ENCODE measurements around the gene TTC13. TPM values are rescaled to one million over a fixed set of nuclear protein-coding genes. Genes with fewer than 3 reads are reported as not detected.
"Not testable (repeated sequence)": the region's sequence is repeated elsewhere in the genome, so short reads cannot be mapped to it uniquely, and the experiment has no call there.

TTC13 gene
- total RNA-seq, 1 donor from 2014 or later, result 15.5 TPM

GRCh38 chr1:230985711-230986110, 7.0 kb upstream of the TTC13 start:
- no peak for DNase-seq (ENCODE audit: low spot score in 2 of 2, unreplicated experiment in 2 of 2)
- Mint-ChIP-seq H3K27me3 (ENCODE audit: low read depth) (no peaks in the 10 kb centered on the region), H3K36me3 (peaks cover 1% of the 10 kb centered on the region), H3K27ac (no peak overlapping the region), H3K9me3 (no peaks in the 10 kb centered on the region), H3K4me3 (no peak overlapping the region), H3K4me1 (no peaks in the 10 kb centered on the region)
- TF ChIP-seq CTCF (IDR thresholded peaks at IDR 0.05; ENCODE audit: unreplicated experiment), result no peak

DNA sequence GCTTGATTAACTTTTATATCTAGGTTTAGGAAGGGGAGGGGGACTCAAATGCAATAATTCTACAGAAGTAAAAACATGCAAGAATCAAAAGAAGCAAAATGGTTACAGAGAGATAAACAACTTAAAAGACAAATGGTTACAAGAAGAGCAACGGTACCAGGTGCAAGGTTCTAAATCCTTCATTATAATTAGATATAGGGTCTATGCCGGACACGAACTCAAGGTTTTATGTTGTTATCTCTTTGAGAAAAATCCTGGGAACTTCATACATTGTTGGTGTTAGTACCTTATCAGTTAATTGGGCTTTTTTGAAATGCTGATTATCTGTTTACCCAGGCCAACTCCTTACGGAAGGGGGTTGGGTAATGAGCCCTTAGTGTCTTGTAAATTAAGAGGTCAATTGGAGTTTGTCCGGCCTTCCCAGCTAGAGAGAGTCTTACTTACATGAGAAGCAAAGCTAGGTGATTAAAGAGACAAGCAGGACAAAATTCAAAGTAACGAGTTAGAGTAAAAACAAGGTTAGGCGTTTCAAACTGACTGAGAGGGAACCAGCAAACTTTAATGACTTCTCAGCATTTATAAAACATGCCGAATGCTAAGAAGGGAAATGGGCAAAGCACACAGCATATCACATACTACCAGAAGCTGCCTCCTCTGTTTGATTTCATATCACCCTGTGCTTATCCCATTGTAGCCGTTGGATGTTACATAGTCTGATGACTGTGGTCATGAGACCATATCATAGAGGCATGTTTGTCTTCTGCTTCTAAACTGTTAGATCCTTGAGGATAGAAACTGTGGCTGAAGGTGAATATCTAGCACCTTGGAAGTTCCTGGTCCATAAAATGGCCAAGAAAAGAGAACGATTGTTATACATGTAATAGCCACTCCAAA, 6.2 kb upstream of the TTC13 start:
- H3K36me3 Mint-ChIP-seq; H3K27me3 Mint-ChIP-seq (ENCODE audit: low read depth); H3K4me3 Mint-ChIP-seq; DNase-seq (ENCODE audit: low spot score in 2 of 2, unreplicated experiment in 2 of 2); H3K4me1 Mint-ChIP-seq; H3K9me3 Mint-ChIP-seq; H3K27ac Mint-ChIP-seq: not testable (repeated sequence)

DNA sequence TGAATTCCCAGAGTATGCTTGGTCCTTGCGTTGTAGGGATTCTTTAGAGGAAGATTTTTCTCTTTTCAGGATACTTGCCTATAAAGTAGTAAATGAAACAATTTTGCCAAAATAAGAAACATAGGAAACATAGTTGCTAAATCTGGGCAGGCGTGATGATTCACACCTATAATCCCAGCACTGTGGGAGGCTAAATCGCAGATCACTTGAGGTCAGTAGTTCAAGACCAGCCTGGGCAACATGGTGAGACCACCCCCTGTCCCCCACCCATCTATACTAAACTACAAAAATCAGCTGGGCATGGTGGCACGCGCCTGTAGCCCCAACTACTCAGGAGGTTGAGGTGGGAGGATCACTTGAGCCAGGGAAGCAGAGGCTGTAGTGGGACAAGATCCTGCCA, 5.2 kb upstream of the TTC13 start:
- TF ChIP-seq CTCF (IDR thresholded peaks at IDR 0.05; ENCODE audit: unreplicated experiment), result no peak
- Mint-ChIP-seq H3K9me3 (no peaks in the 10 kb centered on the region), H3K27ac (no peak overlapping the region), H3K27me3 (ENCODE audit: low read depth) (no peaks in the 10 kb centered on the region), H3K36me3 (no peaks in the 10 kb centered on the region), H3K4me3 (no peak overlapping the region), H3K4me1 (peaks cover 15% of the 10 kb centered on the region)
- DNase-seq (ENCODE audit: low spot score in 2 of 2, unreplicated experiment in 2 of 2), result no peak

- Mint-ChIP-seq H3K36me3 (no peaks in the 10 kb centered on the region), H3K9me3 (no peaks in the 10 kb centered on the region), H3K4me3 (no peak overlapping the region), H3K27ac (no peak overlapping the region), H3K4me1 (peaks cover 17% of the 10 kb centered on the region), H3K27me3 (ENCODE audit: low read depth) (no peaks in the 10 kb centered on the region)
- no peak for TF ChIP-seq CTCF (IDR thresholded peaks at IDR 0.05; ENCODE audit: unreplicated experiment)
- DNase-seq (ENCODE audit: low spot score in 2 of 2, unreplicated experiment in 2 of 2), result no peak
Measured at GRCh38 chr1:230982696-230983095, 4.0 kb upstream of the TTC13 start.

DNA sequence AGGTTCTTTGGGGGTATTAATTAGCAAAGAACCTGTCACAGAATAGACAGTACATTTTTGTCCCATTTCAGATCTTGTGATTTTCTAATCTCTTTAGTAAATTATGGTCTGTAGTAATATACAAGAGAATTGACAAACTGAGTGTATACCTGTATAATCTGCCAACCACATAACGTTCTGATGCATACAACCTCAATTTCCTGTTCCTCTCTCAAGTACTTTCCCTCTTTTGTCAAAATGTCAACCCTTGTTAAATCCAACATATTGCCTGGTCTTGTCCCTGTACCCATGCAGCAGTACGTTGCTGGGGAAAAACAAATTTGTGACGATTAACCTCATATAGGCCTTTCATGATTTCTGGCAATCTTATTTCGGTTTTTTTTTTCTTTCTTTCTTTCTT, 1.3 kb upstream of the TTC13 start:
- Mint-ChIP-seq H3K9me3 (no peaks in the 10 kb centered on the region), H3K36me3 (no peaks in the 10 kb centered on the region), H3K4me3 (peak overlapping the region; percentile 99), H3K27ac (no peak overlapping the region), H3K4me1 (peaks cover 28% of the 10 kb centered on the region), H3K27me3 (ENCODE audit: low read depth) (no peaks in the 10 kb centered on the region)
- DNase-seq (ENCODE audit: low spot score in 2 of 2, unreplicated experiment in 2 of 2), result no peak
- TF ChIP-seq CTCF (IDR thresholded peaks at IDR 0.05; ENCODE audit: unreplicated experiment), result no peak

GRCh38 chr1:230979389-230979716, 692 bp upstream of the TTC13 start:
- Mint-ChIP-seq H3K4me3 (peak overlapping the region; percentile 99), H3K9me3 (no peaks in the 10 kb centered on the region), H3K36me3 (no peaks in the 10 kb centered on the region), H3K4me1 (peaks cover 28% of the 10 kb centered on the region), H3K27ac (peak overlapping the region; percentile 96), H3K27me3 (ENCODE audit: low read depth) (no peaks in the 10 kb centered on the region)
- no peak for TF ChIP-seq CTCF (IDR thresholded peaks at IDR 0.05; ENCODE audit: unreplicated experiment)
- DNase-seq (ENCODE audit: low spot score in 2 of 2, unreplicated experiment in 2 of 2), result no peak

Data from mesothelial cell of epicardium (in vitro differentiated cells).